Stimulated activated naive CD4-positive, alpha-beta T cell treated with Interleukin-2 at 50 U/mL for 16 hours (primary cell): ENCODE data around the gene NUCKS1.

ENCODE experiments used
- DNase-seq: peaks from one replicate; lab custom pipeline; 2025; lab: John Stamatoyannopoulos, UW

The NUCKS1 gene

GRCh38 chr1:205668951-205669340 lies 81.0 kb downstream of the NUCKS1 start:
- no peak for DNase-seq

DNA sequence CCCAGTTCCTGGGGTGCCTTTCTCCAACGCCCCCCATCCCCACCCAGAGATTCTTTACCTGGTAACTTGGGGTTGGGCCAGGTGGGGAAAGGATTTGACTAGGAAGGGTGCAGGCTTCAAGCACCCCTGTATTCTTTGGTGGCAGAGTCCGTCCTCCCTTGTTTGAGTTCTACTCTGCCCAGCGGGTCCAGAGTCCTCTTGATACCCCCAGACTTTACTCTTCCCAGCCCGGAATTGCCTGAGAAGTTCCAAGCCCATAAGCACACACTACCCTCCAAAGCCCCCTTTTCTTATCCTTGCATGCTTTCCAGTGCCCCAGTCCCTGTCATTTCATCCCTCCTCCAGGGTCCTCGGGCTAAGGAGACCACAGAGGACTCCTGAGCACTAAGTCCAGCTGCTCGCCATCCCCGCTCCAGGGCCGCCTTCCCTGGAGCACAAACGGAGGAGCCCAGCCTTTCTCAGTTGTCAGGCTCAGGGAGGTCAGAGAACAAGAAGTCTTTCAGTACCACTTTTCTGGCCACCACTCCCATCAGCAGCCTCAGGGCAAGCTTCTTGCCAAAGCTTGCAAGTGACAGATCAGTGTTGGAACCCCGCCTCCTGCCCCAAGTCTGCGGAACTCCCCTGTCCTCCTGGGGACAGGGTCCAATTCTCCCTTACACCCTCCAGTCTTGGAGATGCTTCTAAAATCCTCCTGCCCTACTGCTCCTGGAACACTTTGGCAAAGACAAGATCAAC lies 81.9 kb downstream of the NUCKS1 start:
- DNase-seq: no peak

GRCh38 chr1:205666372-205667166 lies 83.4 kb downstream of the NUCKS1 start:
- no peak for DNase-seq

GRCh38 chr1:205665201-205666045 lies 84.6 kb downstream of the NUCKS1 start:
- no peak for DNase-seq

GRCh38 chr1:205664399-205665017 lies 85.5 kb downstream of the NUCKS1 start:
- DNase-seq: no peak

GRCh38 chr1:205663286-205663936 lies 86.6 kb downstream of the NUCKS1 start:
- no peak for DNase-seq
